H1 (cell line): ENCODE data around the gene DRAXIN. TPM values are rescaled to one million over a fixed set of nuclear protein-coding genes. Genes with fewer than 3 reads are reported as not detected.
"Not testable (repeated sequence)": the region's sequence is repeated elsewhere in the genome, so short reads cannot be mapped to it uniquely, and the experiment has no call there.

Experiments
- CTCF ChIA-PET: fragments of 300-600 bp; sonication (Branson Sonifier 250); formaldehyde crosslinking; loops from one replicate; lab custom pipeline; 2021; ENCODE audit not compliant: partially characterized antibody; lab: Charles Lee
- POLR2A ChIA-PET: fragments of 300-600 bp; sonication (Branson Sonifier 250); formaldehyde crosslinking; loops from one replicate; lab custom pipeline; 2021; ENCODE audit warnings: inconsistent platforms; ENCODE audit not compliant: partially characterized antibody; lab: Charles Lee
- DNase-seq, 2 experiments: peaks; one replicate each; pipeline versions ENCODE4 v3.0.0 to v3.0.0-alpha.2; 2010 to 2022; ENCODE audit warnings: low spot score in 2 of 2, low read depth in 1 of 2, mixed read lengths in 1 of 2
- FAIRE-seq: peaks from 2 replicates; lab custom pipeline; 2011; peaks lifted over from hg19 to GRCh38; lab: Jason Lieb, UNC
- H2AFZ ChIP-seq: 2 replicates; pipeline ENCODE4 v1.8.1; 2012; ENCODE audit warnings: low read length, inconsistent platforms
- H2AK5ac ChIP-seq: 2 replicates; pipeline ENCODE4 v1.6.1; 2013; ENCODE audit warnings: low read depth, low read length
- H2BK120ac ChIP-seq: replicated peaks from 2 replicates; pipeline ENCODE3; 2013; ENCODE audit warnings: low read depth, low read length, inconsistent platforms
- H2BK12ac ChIP-seq: 2 replicates; pipeline ENCODE4 v1.6.1; 2013; ENCODE audit warnings: low read depth, low read length
- H2BK15ac ChIP-seq: 2 replicates; pipeline ENCODE4 v1.6.1; 2013; ENCODE audit warnings: low read length
- H2BK20ac ChIP-seq: 2 replicates; pipeline ENCODE4 v1.6.1; 2013; ENCODE audit warnings: low read length
- H2BK5ac ChIP-seq: 2 replicates; pipeline ENCODE4 v1.6.1; 2013; ENCODE audit warnings: low read depth, low read length
- H3K14ac ChIP-seq: 2 replicates; pipeline ENCODE4 v1.6.1; 2013; ENCODE audit warnings: inconsistent platforms; ENCODE audit not compliant: insufficient read length
- H3K18ac ChIP-seq: 2 replicates; pipeline ENCODE4 v1.6.1; 2013; ENCODE audit warnings: low read length; ENCODE audit errors: extremely low read depth
- H3K23ac ChIP-seq: 2 replicates; pipeline ENCODE4 v1.6.1; 2013; ENCODE audit warnings: inconsistent platforms; ENCODE audit not compliant: insufficient read length
- H3K23me2 ChIP-seq: 2 replicates; pipeline ENCODE4 v1.6.1; 2013; ENCODE audit warnings: low read depth, low read length
- H3K27ac ChIP-seq: 2 replicates; pipeline ENCODE4 v1.6.1; 2011; ENCODE audit warnings: low read depth, low read length, inconsistent platforms
- H3K27me3 ChIP-seq, 4 experiments: replicated peaks in 1 of 4; 1 replicate in 1 of 4; 2 replicates in 3 of 4; pipeline versions ENCODE4 v1.6.1 to v1.8.1; 2011 to 2013; ENCODE audit warnings: low read length in 3 of 4, mild to moderate bottlenecking in 3 of 4, inconsistent platforms in 2 of 4, mixed read lengths in 2 of 4, moderate library complexity in 1 of 4; ENCODE audit not compliant: control insufficient read depth in 3 of 4, insufficient read depth in 3 of 4; ENCODE audit errors: extremely low read depth in 1 of 4
- H3K36me3 ChIP-seq, 4 experiments: 2 replicates each; pipeline versions ENCODE4 v1.6.1 to v1.8.1; 2011 to 2013; ENCODE audit warnings: mild to moderate bottlenecking in 4 of 4, low read length in 3 of 4, moderate library complexity in 2 of 4, control low read depth in 1 of 4, inconsistent platforms in 1 of 4; ENCODE audit not compliant: insufficient read depth in 4 of 4, control insufficient read depth in 2 of 4
- H3K4ac ChIP-seq: replicated peaks from 2 replicates; pipeline ENCODE3; 2013; ENCODE audit warnings: low read length, low read depth, mixed read lengths, inconsistent platforms; ENCODE audit not compliant: insufficient read length
- H3K4me1 ChIP-seq, 4 experiments: replicated peaks in 1 of 4; 1 replicate in 1 of 4; 2 replicates in 3 of 4; pipeline versions ENCODE4 v1.6.1 to v1.8.1; 2011 to 2013; ENCODE audit warnings: low read length in 3 of 4, inconsistent platforms in 2 of 4, mixed read lengths in 1 of 4; ENCODE audit not compliant: insufficient read depth in 4 of 4, control insufficient read depth in 3 of 4
- H3K4me2 ChIP-seq, 2 experiments: 2 replicates each; pipeline versions ENCODE4 v1.6.1 to v1.8.1; 2011 to 2013; ENCODE audit warnings: low read depth in 2 of 2, low read length in 2 of 2, control low read depth in 1 of 2, inconsistent platforms in 1 of 2, mild to moderate bottlenecking in 1 of 2; ENCODE audit not compliant: insufficient read depth in 1 of 2
- H3K4me3 ChIP-seq, 4 experiments: fragments of 200-600, 300-600 bp in 1 of 4; sonication (generic), shearing (Covaris generic), sonication (Bioruptor Twin) in 1 of 4; 2 replicates each; pipeline versions ENCODE4 v1.5.1 to v1.8.1; 2011 to 2016; ENCODE audit warnings: low read length in 4 of 4, low read depth in 3 of 4, control low read depth in 2 of 4, inconsistent platforms in 2 of 4, mild to moderate bottlenecking in 2 of 4, mixed read lengths in 1 of 4, moderate library complexity in 1 of 4; ENCODE audit not compliant: insufficient read depth in 2 of 4; ENCODE audit errors: extremely low read depth in 1 of 4
- H3K56ac ChIP-seq: replicated peaks from 2 replicates; pipeline ENCODE3; 2013; ENCODE audit warnings: low read depth, mild to moderate bottlenecking, mixed read lengths, low read length, inconsistent platforms; ENCODE audit not compliant: insufficient read length
- H3K79me1 ChIP-seq: 2 replicates; pipeline ENCODE4 v1.6.1; 2013; ENCODE audit warnings: low read depth, low read length, control low read depth
- H3K79me2 ChIP-seq, 2 experiments: 2 replicates each; pipeline versions ENCODE4 v1.6.1 to v1.8.1; 2012 to 2013; ENCODE audit warnings: low read length in 2 of 2, mild to moderate bottlenecking in 2 of 2, inconsistent platforms in 1 of 2; ENCODE audit not compliant: insufficient read depth in 2 of 2, control insufficient read depth in 1 of 2
- H3K9ac ChIP-seq, 4 experiments: replicated peaks in 1 of 4; 1 replicate in 1 of 4; 2 replicates in 3 of 4; pipeline versions ENCODE4 v1.6.1 to v1.8.1; 2011 to 2013; ENCODE audit warnings: low read depth in 3 of 4, low read length in 3 of 4, control low read depth in 2 of 4, mild to moderate bottlenecking in 2 of 4, moderate library complexity in 2 of 4, inconsistent platforms in 1 of 4; ENCODE audit errors: extremely low read depth in 1 of 4
- H3K9me3 ChIP-seq, 2 experiments: 2 replicates each; pipeline versions ENCODE4 v1.6.1 to v1.8.1; 2012 to 2013; ENCODE audit warnings: mild to moderate bottlenecking in 2 of 2, moderate library complexity in 2 of 2, control low read depth in 1 of 2, inconsistent platforms in 1 of 2, low read depth in 1 of 2, low read length in 1 of 2, mixed read lengths in 1 of 2; ENCODE audit not compliant: insufficient read depth in 2 of 2
- H4K20me1 ChIP-seq, 2 experiments: replicated peaks in 1 of 2; 2 replicates each; pipeline versions ENCODE3 to v1.8.1; 2011 to 2013; ENCODE audit warnings: inconsistent platforms in 2 of 2, low read length in 2 of 2, mild to moderate bottlenecking in 1 of 2; ENCODE audit not compliant: insufficient read depth in 2 of 2, control insufficient read depth in 1 of 2
- H4K5ac ChIP-seq: 2 replicates; pipeline ENCODE4 v1.6.1; 2013; ENCODE audit warnings: low read length, low read depth, mixed read lengths, inconsistent platforms; ENCODE audit not compliant: insufficient read length
- H4K8ac ChIP-seq: 2 replicates; pipeline ENCODE4 v1.8.0; 2013; ENCODE audit warnings: mild to moderate bottlenecking, moderate library complexity, low read length, inconsistent platforms; ENCODE audit not compliant: insufficient read depth; ENCODE audit errors: extremely low read depth
- H4K91ac ChIP-seq: replicated peaks from 2 replicates; pipeline ENCODE3; 2013; ENCODE audit warnings: low read length, mixed read lengths, inconsistent platforms; ENCODE audit not compliant: insufficient read length
- KDM1A ChIP-seq: fragments of 200-600, 300-600 bp; sonication (generic); IDR thresholded peaks from 2 replicates; pipeline ENCODE4 v1.7.1; 2016; ENCODE audit warnings: mild to moderate bottlenecking, low read length, borderline replicate concordance
- RAD21 ChIP-seq, 2 experiments: IDR thresholded peaks in 1 of 2; conservative IDR thresholded peaks in 1 of 2; 2 replicates each; pipeline ENCODE4 v1.6.1; 2011; ENCODE audit warnings: low read depth in 2 of 2, low read length in 2 of 2, improper control_type of control experiment in 1 of 2, inconsistent platforms in 1 of 2, mild to moderate bottlenecking in 1 of 2, moderate library complexity in 1 of 2
- TEAD4 ChIP-seq: IDR thresholded peaks from 2 replicates; pipeline ENCODE4 v1.6.1; 2012; ENCODE audit warnings: low read depth, low read length, inconsistent platforms, mixed read lengths
- WGBS, 2 experiments: shearing (Covaris generic) in 1 of 2; methylation state at CpG; one replicate each; pipeline versions ENCODE4 v1.1.6 to v1.1.7; 2013 to 2015; ENCODE audit warnings: low lambda C conversion rate in 2 of 2, mixed read lengths in 2 of 2, inconsistent platforms in 1 of 2, low coverage in 1 of 2, missing lambda C conversion rate in 1 of 2; ENCODE audit not compliant: insufficient replicate concordance in 2 of 2, insufficient coverage in 1 of 2, insufficient read length in 1 of 2; ENCODE audit errors: extremely low coverage in 1 of 2, missing lambda C conversion rate in 1 of 2; 5-methylcytosine and 5-hydroxymethylcytosine counted together
- polyA plus RNA-seq, 7 experiments: library from polyadenylated mRNA; depleted of rRNA in 3 of 7; stranded (reverse) in 5 of 7; unstranded in 2 of 7; fragments of >200 nt in 5 of 7; fragments of 200-250 nt in 2 of 7; gene quantifications; 1 replicate in 5 of 7; 2 replicates in 1 of 7; 4 replicates in 1 of 7; pipeline versions ENCODE4 v1.2.1 to v1.2.3, GENCODE V29; 2011 to 2013; ENCODE audit warnings: missing spikeins in 2 of 7, mixed read lengths in 2 of 7
- total RNA-seq: library from RNA; stranded (reverse); fragmentation: NEBNext Ultra II Directional; extraction: Animal tissue kit (Norgen Biotek cat#: 25700); gene quantifications from 2 replicates; pipeline ENCODE4 v1.2.1, GENCODE V29; 2021
- TF ChIP-seq, protein P1 (sequence below), 3 experiments: IDR thresholded peaks; 1 replicate in 2 of 3; 2 replicates in 1 of 3; pipeline versions ENCODE4 v1.5.1 to v1.6.1; 2011; ENCODE audit warnings: low read length in 3 of 3, mild to moderate bottlenecking in 3 of 3, inconsistent platforms in 2 of 3, low read depth in 1 of 3, moderate library complexity in 1 of 3; ENCODE audit not compliant: insufficient read depth in 1 of 3; ENCODE audit errors: control extremely low read depth in 1 of 3

The DRAXIN gene
- total and polyA plus RNA-seq, 2 of the 8 experiments (the other 6 are each of a cell fraction or from before 2014, with no cell fraction given) = 4.6 to 17.6 TPM

DNA sequence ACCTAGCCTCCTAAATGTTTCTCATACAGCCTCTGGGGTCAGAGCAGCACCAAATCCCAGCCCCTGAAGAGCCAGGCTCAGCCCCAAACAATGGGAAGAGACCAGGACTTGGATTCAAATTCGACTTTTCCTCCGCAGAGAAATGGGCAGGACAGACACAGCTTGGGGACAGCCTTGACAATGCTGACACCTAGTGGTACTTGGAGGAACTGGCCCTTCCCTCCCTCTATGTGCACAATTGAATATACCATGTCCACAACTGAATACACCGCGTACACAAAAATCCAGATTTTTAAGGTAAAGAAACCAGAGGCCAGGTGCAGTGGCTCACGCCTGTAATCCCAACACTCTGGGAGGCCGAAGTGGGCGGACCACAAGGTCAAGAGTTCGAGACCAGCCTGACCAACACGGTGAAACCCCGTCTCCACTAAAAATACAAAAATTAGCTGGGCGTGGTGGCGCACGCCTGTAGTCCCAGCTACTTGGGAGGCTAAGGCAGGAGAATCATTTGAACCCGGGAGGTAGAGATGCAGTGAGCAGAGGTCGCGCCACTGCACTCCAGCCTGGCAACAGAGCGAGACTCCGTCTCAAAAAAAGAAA is 49.0 kb upstream of the DRAXIN start:
- H3K9me3 ChIP-seq, H4K91ac ChIP-seq, H4K8ac ChIP-seq: not testable (repeated sequence)
- TF ChIP-seq RAD21 (IDR thresholded peaks at IDR 0.05 in 1 of 2, conservative IDR thresholded peaks at IDR 0.05 in 1 of 2; ENCODE audit: low read depth in 2 of 2, low read length in 2 of 2) (peak; percentile 99 to 100), TEAD4 (0 out of 2 replicates have a peak, but pooled peaks have one; percentile 4), KDM1A (peak; percentile 18; the same call in 1 of the 2 replicates)
- TF ChIP-seq, protein P1, sequence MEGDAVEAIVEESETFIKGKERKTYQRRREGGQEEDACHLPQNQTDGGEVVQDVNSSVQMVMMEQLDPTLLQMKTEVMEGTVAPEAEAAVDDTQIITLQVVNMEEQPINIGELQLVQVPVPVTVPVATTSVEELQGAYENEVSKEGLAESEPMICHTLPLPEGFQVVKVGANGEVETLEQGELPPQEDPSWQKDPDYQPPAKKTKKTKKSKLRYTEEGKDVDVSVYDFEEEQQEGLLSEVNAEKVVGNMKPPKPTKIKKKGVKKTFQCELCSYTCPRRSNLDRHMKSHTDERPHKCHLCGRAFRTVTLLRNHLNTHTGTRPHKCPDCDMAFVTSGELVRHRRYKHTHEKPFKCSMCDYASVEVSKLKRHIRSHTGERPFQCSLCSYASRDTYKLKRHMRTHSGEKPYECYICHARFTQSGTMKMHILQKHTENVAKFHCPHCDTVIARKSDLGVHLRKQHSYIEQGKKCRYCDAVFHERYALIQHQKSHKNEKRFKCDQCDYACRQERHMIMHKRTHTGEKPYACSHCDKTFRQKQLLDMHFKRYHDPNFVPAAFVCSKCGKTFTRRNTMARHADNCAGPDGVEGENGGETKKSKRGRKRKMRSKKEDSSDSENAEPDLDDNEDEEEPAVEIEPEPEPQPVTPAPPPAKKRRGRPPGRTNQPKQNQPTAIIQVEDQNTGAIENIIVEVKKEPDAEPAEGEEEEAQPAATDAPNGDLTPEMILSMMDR (IDR thresholded peaks at IDR 0.05; ENCODE audit: control extremely low read depth in 1 of 3, insufficient read depth in 1 of 3, low read depth in 1 of 3, low read length in 3 of 3) = peak; percentile 89 to 99 (median 95)
- TF ChIP-seq, all 59 proteins: peak for 4; not testable (repeated sequence) for 55
- ChIA-PET POLR2A (interaction anchor here (0.6 to 3.4 kb wide), 7 partner anchors 48 to 367 kb away, joined by 3 to 12 read pairs (median 3); partner anchors contain the start of genes DISP3 and DRAXIN), CTCF (interaction anchor here (0.7 to 6.3 kb wide), 61 partner anchors 8 to 605 kb away, joined by 3 to 66 read pairs (median 4); partner anchors contain the start of genes DISP3 and MTOR)
- not testable (repeated sequence) for H4K20me1 ChIP-seq, H3K4me1 ChIP-seq, H2BK15ac ChIP-seq, H3K9ac ChIP-seq, H3K18ac ChIP-seq, H3K4me3 ChIP-seq, H3K4me2 ChIP-seq, H2BK12ac ChIP-seq, H3K27ac ChIP-seq, H2BK5ac ChIP-seq, H3K56ac ChIP-seq, H2BK120ac ChIP-seq, H3K23ac ChIP-seq, H4K5ac ChIP-seq, H2AFZ ChIP-seq, H2BK20ac ChIP-seq, H3K79me1 ChIP-seq, H3K36me3 ChIP-seq, H3K23me2 ChIP-seq, H3K4ac ChIP-seq, H2AK5ac ChIP-seq, H3K79me2 ChIP-seq, H3K14ac ChIP-seq, H3K27me3 ChIP-seq
- FAIRE-seq (peak; percentile 95), DNase-seq (peak in 1 of 2 experiments; percentile 81)
- WGBS, 2 experiments = 66% methylated on average over 18 of the region's 18 CpGs; no CpG with 5 or more reads in 1 of the 2 experiments
